Frontal cortex (tissue), 4 donors: ENCODE data around the gene NECAB2. TPM values are rescaled to one million over a fixed set of nuclear protein-coding genes. Genes with fewer than 3 reads are reported as not detected.

Source experiments
- DNase-seq, 2 donors: peaks; one replicate each; pipeline ENCODE4 v3.0.0; 2012; ENCODE audit warnings: low spot score in 2 of 2
- FAIRE-seq: peaks from 2 replicates; lab custom pipeline; 2012; peaks lifted over from hg19 to GRCh38; lab: Jason Lieb, UNC
- total RNA-seq: library from RNA; depleted of rRNA; stranded (reverse); fragments of >200 nt; gene quantifications from one replicate; pipeline ENCODE4 v1.2.3, GENCODE V29; 2014
- donor health status: control.
- donor health status: control.
- donor health status: control.

Gene NECAB2
- total RNA-seq, 1 donor from 2014 or later, result 6.9 TPM

- no peak for DNase-seq
- no peak for FAIRE-seq
Observed at GRCh38 chr16:84038469-84038868, 70.4 kb downstream of the NECAB2 start.

DNA sequence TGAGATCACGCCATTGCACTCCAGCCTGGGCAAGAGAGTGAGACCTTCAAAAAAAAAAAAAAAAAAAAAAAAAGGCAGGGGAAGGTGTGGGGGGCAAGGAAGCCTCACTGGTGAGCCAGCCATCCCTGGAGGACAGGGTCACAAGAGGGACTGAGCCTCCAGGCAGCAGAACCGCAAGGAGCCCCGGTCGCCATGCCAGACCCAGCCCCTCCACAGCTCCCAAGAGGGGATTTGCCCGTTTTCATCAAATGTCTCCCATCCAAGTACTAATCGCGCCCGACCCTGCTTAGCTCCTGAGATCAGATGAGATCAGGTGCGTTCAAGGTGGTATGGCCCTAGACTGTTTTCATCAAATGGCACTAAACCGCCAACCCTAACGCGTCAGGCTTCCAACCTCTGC lies 71.7 kb downstream of the NECAB2 start:
- FAIRE-seq, result no peak
- DNase-seq, result no peak

- FAIRE-seq (no peak), DNase-seq (no peak)
Observed at GRCh38 chr16:84040226-84040822, 72.3 kb downstream of the NECAB2 start.

- DNase-seq (no peak), FAIRE-seq (no peak)
Observed at GRCh38 chr16:84040823-84041820, 73.1 kb downstream of the NECAB2 start.

GRCh38 chr16:84041881-84042280 lies 73.8 kb downstream of the NECAB2 start:
- FAIRE-seq (no peak), DNase-seq (no peak)

GRCh38 chr16:84042308-84042878 lies 74.3 kb downstream of the NECAB2 start, which contains the start of gene SLC38A8:
Gene SLC38A8 (minus strand): TSS chr16:84042795. CDS start chr16:84042157, 638 bp downstream.
- DNase-seq (no peak), FAIRE-seq (no peak)

GRCh38 chr16:84042879-84043485 lies 74.9 kb downstream of the NECAB2 start:
- no peak for FAIRE-seq
- DNase-seq, result no peak

DNA sequence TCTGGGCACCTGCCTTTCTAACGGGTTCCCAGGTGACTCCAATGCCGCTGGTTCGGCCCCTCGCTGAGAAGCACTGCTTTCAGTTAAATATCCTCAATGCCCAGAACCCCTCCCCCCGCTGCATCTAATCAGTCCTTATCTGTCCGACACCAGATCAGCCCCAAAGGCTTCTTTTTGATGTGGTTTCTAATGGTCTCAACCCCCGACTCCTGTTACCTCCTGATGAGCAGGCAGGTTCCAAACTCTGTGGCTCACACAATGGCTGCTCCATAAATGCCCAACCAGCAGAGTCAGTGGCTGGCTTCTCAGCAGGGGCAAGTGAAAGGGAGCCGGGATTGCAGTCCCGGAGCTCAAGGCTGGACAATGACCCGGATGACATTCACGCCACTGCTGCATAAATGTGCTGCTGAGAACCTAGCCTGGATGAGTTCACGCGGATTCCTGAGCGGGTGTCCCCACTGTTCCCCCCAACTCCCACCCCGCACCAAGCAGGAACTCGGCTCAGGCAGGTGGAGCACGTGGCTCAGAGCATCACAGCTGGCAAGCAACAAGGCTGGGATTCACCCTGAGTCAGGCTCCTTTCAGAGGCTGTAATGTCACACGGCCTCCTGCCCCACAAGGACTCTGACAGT lies 75.6 kb downstream of the NECAB2 start:
- DNase-seq (no peak), FAIRE-seq (no peak)

DNA sequence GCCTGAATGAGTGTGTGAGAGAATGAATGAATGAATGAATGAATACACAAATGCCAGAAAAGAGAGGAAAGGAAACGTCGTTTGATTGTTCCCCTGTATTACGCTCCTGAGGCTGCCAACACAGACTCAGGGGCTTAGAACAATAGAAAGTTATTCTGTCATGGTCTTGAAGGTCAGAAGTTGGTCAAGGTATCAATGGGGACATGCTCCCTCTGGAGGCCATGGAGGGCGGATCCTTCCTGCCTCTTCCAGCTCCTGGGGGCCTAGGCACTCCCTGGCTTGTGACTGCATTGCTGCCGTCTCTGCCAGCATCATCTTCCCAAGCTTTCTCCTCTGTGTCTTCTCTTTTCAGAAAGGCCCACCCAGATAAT lies 76.1 kb downstream of the NECAB2 start:
- FAIRE-seq (no peak), DNase-seq (no peak)

DNA sequence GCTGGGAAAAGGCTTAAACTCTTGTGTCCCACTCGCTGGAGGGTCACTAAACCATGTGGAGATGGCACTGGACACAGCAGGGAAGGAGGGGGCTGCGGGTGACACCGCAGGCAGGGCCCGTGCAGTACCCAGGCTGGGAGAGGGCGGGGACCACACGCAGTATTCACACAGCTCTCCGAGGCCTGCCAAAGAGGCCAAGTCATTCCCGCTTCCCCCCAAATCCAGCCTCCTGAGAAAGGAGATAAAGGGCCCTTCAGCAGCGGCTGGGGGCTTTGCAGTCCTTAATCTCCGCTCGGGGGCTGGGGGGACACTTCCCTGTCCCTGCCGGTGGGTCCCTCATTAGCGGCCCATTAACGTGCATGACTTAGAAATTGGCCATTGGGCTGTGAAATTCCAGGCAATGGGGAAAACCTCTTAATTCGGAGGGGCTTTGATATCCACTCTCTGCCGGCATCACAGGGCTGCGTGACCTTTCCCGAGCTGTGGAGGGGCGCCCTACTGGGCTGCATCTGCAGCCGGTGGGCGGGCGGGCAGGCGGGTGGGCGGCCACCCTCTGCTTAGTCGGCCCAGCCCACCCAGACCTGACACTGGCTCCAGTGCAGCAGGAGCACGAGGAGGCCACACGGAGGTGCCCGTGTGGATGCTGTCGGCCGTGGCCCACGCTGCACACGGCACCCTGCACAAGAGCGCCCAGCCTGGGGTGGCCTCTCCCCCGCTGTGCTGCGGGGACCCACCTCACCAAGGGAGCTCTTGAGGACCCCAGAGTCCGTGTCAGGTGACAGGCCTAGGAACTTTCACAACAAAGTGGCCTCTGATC lies 77.2 kb downstream of the NECAB2 start:
- DNase-seq, result no peak
- no peak for FAIRE-seq

- FAIRE-seq, result no peak
- DNase-seq, result no peak
Observed at GRCh38 chr16:84045818-84046470, 77.9 kb downstream of the NECAB2 start.

GRCh38 chr16:84047206-84047605 lies 79.2 kb downstream of the NECAB2 start:
- no peak for DNase-seq
- no peak for FAIRE-seq

DNA sequence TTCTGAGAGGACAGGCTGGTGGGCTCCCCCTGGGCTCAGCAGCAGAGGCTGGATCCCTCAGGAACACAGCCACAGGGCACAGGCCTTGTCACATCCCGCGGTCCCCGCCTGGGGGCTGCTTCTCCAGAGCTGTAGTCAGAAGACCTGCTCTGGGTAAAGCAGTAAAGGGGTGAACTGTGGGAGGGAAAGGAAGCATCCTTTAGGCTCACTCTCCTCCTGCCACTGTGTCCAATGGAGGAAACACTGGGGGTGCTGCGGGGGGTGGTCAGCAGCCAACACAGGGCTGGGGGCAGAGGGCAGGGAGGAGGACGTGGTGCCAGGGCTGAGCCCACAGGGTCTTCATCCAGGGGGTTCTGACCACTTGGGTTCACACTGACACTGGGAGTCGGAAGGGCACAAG lies 79.6 kb downstream of the NECAB2 start:
- DNase-seq (no peak), FAIRE-seq (no peak)

DNA sequence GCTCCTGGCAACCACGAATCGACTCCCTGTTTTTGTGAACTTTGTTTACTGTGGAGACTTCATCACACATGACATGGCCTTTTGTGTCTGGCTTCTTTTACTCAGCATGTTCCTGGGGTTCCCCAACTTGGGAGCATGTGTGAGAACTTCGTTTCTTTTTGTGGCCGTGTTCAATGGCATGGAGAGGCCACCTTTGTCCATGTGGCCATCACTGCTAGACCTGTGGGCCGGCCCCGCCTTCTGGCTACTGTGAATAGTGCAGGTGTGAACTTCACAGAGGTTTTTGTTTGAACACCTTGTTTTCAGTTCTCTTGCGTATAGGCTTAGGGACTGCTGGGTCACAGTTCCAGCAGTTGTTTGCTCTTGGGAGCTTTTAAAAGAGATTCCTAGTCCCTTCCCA lies 80.2 kb downstream of the NECAB2 start:
- FAIRE-seq (no peak), DNase-seq (no peak)

DNA sequence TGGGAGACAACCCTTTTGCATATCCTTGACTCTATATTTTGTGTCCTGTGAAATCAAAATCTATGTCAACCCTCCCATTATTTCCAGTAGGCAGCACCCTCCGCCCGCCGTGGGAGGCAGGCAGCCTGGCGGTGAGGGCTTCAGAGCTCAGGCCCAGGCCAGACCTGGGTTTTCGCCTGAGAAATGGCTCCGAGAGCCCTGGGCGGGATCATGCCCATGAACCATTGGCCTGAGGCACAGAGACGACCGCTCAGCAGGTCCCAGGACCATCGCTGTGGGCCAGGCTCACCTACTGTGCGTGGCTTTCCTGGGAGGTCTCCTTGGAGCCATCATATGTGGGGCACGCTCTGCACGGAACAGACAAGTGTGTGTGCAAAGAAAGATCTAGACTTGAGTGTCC lies 80.8 kb downstream of the NECAB2 start:
- no peak for FAIRE-seq
- no peak for DNase-seq

- FAIRE-seq (no peak), DNase-seq (no peak)
Observed at GRCh38 chr16:84049403-84050060, 81.5 kb downstream of the NECAB2 start.

DNA sequence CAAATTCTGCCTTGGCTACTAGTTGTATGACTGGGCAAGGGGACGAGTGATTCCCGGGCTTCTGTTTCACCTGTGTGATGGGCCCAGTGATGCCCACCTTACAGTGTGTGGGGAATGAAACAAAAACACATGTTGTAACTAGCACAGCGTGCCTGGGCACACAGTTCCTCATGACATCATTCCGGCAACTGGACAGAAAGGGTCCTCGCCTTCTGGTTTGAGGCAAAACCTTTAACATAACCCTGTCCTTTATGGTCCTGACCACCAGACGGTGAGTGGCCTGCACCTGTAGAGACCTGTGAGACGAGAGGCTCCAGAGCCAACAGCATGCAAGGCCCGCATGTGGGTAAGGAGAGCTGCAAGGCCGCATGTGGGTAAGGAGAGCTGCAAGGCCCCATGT lies 82.3 kb downstream of the NECAB2 start:
- FAIRE-seq, result no peak

DNA sequence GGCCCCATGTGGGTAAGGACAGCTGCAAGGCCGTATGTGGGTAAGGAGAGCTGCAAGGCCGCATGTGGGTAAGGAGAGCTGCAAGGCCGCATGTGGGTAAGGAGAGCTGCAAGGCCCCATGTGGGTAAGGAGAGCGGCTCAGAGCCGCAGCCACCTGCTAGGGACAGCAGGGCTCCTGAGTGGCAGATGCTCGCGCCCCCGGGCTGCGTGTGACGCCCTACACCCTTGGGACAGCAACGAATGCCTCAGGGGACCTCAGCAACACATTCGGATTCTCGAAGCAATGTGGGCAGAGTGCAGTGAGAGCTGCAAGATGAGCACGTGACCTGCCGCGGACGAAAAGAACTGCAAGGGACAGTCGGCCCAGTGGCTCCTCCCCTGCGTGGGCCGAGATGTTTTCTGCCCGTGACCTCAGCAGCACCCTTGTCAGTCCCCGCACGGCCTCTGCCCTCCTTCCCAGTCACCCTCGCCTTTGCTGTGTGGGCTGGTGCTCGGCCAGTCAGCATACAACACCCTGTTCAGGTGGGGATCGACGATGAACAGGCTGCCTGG lies 84.1 kb downstream of the NECAB2 start:
- FAIRE-seq (no peak), DNase-seq (no peak)

More for the DNA sequence above, 82.3 kb downstream of the NECAB2 start:
- no peak for DNase-seq
